ENCODE results near the gene LACC1. TPM values are rescaled to one million over a fixed set of nuclear protein-coding genes. Genes with fewer than 3 reads are reported as not detected.

Gene LACC1
- total RNA-seq, 1 donor from 2014 or later, result 4.8 TPM

DNA sequence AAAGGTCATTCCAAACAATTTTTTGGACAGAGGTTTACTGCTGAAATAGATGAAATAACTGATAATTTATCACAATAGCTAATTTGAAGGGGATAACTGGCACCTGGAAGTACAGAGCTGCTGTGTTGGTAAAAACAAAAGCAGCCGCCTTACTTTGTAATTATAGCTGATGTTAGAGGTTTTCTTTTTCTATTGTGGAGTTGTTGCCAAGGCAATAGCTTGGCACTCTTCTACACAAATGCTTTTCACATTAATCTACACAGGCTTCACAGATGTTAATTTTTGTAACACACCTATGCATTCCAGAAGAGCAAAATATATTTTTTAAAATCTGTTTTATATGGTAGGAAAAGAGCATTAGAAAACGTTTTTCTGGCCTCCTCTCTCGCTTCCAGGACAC is 56.9 kb downstream of the LACC1 start:
- Mint-ChIP-seq H3K27ac (ENCODE audit: unreplicated experiment) (no peak overlapping the region), H3K27me3 (ENCODE audit: unreplicated experiment) (peaks cover 1% of the 10 kb centered on the region), H3K4me1 (ENCODE audit: unreplicated experiment) (no peaks in the 10 kb centered on the region), H3K4me3 (ENCODE audit: unreplicated experiment) (no peak overlapping the region), H3K9me3 (ENCODE audit: unreplicated experiment) (no peaks in the 10 kb centered on the region), H3K36me3 (ENCODE audit: low read depth, unreplicated experiment) (no peaks in the 10 kb centered on the region)
- DNase-seq (ENCODE audit: low spot score), result no peak
- TF ChIP-seq, protein P1, sequence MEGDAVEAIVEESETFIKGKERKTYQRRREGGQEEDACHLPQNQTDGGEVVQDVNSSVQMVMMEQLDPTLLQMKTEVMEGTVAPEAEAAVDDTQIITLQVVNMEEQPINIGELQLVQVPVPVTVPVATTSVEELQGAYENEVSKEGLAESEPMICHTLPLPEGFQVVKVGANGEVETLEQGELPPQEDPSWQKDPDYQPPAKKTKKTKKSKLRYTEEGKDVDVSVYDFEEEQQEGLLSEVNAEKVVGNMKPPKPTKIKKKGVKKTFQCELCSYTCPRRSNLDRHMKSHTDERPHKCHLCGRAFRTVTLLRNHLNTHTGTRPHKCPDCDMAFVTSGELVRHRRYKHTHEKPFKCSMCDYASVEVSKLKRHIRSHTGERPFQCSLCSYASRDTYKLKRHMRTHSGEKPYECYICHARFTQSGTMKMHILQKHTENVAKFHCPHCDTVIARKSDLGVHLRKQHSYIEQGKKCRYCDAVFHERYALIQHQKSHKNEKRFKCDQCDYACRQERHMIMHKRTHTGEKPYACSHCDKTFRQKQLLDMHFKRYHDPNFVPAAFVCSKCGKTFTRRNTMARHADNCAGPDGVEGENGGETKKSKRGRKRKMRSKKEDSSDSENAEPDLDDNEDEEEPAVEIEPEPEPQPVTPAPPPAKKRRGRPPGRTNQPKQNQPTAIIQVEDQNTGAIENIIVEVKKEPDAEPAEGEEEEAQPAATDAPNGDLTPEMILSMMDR (IDR thresholded peaks at IDR 0.05; ENCODE audit: unreplicated experiment), result no peak

DNA sequence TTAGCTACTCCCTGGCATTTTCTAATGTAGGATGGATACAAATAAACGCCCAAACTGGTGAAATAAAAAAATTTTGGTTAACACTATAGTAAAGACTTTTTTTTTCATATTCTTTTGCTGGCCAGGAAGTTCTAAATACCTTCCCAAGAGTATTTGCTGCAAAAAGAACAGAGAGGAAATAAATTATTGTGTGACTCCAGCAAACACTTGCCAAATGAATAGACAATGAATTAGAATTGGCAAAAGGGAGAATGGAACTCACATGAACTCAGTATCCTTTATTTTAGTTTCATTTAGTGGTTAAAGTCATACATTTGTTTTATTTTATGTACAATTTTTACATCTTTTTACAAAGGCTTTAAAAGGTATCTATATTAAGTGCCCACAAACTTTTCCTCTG is 58.1 kb downstream of the LACC1 start:
- no peaks in the 10 kb centered on the region for H3K36me3 Mint-ChIP-seq (ENCODE audit: low read depth, unreplicated experiment)
- DNase-seq (ENCODE audit: low spot score), result no peak
- H3K9me3 Mint-ChIP-seq (ENCODE audit: unreplicated experiment), result no peaks in the 10 kb centered on the region
- TF ChIP-seq, protein P1 (IDR thresholded peaks at IDR 0.05; ENCODE audit: unreplicated experiment), result no peak
- no peaks in the 10 kb centered on the region for H3K4me1 Mint-ChIP-seq (ENCODE audit: unreplicated experiment)
- H3K27ac Mint-ChIP-seq (ENCODE audit: unreplicated experiment), result no peak overlapping the region
- H3K4me3 Mint-ChIP-seq (ENCODE audit: unreplicated experiment), result no peak overlapping the region
- peaks cover 1% of the 10 kb centered on the region for H3K27me3 Mint-ChIP-seq (ENCODE audit: unreplicated experiment)

DNA sequence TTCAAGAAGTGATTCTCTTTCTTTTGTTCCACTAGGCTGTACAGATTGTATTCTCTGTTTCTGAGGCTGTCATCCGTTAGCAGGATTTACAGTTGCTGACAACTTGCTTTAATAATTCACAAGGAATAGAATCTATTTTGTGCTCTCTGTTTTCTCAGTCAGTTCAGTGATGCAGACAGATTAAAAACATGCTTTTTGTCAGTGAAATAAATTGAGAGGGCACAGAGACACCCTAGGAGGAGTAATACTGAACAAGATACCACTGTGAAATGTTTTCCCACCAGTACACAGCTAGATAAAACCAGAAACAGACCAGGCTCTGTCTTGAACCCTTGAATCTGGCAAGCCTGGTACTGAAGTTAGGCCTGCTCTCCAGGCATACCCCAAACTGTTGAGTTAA is 58.7 kb downstream of the LACC1 start:
- peaks cover 1% of the 10 kb centered on the region for H3K27me3 Mint-ChIP-seq (ENCODE audit: unreplicated experiment)
- no peak overlapping the region for H3K4me3 Mint-ChIP-seq (ENCODE audit: unreplicated experiment)
- no peak overlapping the region for H3K27ac Mint-ChIP-seq (ENCODE audit: unreplicated experiment)
- TF ChIP-seq, protein P1 (IDR thresholded peaks at IDR 0.05; ENCODE audit: unreplicated experiment), result no peak
- no peak for DNase-seq (ENCODE audit: low spot score)
- no peaks in the 10 kb centered on the region for H3K36me3 Mint-ChIP-seq (ENCODE audit: low read depth, unreplicated experiment)
- no peaks in the 10 kb centered on the region for H3K9me3 Mint-ChIP-seq (ENCODE audit: unreplicated experiment)
- no peaks in the 10 kb centered on the region for H3K4me1 Mint-ChIP-seq (ENCODE audit: unreplicated experiment)

DNA sequence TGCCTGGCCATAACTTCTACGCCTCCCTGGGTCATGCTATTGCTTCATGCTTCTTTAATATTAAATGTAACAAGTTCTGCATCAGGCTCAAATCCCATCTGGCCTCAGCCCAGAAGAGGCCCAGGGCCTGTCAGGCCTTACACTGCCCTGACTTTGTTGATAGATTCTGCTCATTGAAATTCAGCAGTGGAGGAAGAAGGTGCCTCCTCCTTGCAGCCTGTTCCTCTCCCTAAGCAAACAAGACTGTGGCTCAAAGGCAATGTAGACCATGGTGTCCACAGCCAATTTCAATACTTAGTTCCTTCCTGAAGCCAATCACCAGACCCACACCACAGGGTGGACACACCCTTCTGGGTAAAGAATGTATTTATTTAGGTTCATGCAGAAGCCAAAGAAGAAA is 59.4 kb downstream of the LACC1 start:
- Mint-ChIP-seq H3K4me3 (ENCODE audit: unreplicated experiment) (no peak overlapping the region), H3K4me1 (ENCODE audit: unreplicated experiment) (no peaks in the 10 kb centered on the region), H3K9me3 (ENCODE audit: unreplicated experiment) (no peaks in the 10 kb centered on the region), H3K27ac (ENCODE audit: unreplicated experiment) (no peak overlapping the region), H3K27me3 (ENCODE audit: unreplicated experiment) (peaks cover 1% of the 10 kb centered on the region), H3K36me3 (ENCODE audit: low read depth, unreplicated experiment) (no peaks in the 10 kb centered on the region)
- TF ChIP-seq, protein P1 (IDR thresholded peaks at IDR 0.05; ENCODE audit: unreplicated experiment), result no peak
- DNase-seq (ENCODE audit: low spot score), result no peak

DNA sequence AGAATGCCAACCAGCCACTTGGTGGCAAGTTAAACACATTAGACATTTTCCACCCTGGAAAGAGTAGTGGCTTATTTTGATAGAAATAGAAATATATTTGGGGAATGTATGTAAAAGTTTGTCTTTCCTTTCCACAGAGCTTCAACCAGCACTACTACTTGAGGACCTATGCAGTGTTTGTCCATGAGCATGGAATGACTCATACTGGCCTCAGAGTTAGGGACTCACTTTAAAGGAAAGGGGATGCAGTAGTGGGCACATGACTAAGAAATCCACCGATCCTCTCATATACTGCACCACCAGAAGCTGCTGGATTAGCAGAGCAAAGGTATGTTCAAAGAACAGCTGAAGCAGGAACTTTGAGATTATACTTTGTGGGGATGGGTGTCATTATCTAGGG is 62.6 kb downstream of the LACC1 start:
- H3K9me3 Mint-ChIP-seq (ENCODE audit: unreplicated experiment), result no peaks in the 10 kb centered on the region
- H3K4me3 Mint-ChIP-seq (ENCODE audit: unreplicated experiment), result no peak overlapping the region
- DNase-seq (ENCODE audit: low spot score), result no peak
- H3K27me3 Mint-ChIP-seq (ENCODE audit: unreplicated experiment), result no peaks in the 10 kb centered on the region
- H3K36me3 Mint-ChIP-seq (ENCODE audit: low read depth, unreplicated experiment), result no peaks in the 10 kb centered on the region
- H3K4me1 Mint-ChIP-seq (ENCODE audit: unreplicated experiment), result no peaks in the 10 kb centered on the region
- H3K27ac Mint-ChIP-seq (ENCODE audit: unreplicated experiment), result no peak overlapping the region
- TF ChIP-seq, protein P1 (IDR thresholded peaks at IDR 0.05; ENCODE audit: unreplicated experiment), result no peak

Other genes starting within 250 kb of the LACC1 start
- 1.7 TPM for gene ENOX1, start 92.9 kb upstream of the LACC1 start, total RNA-seq (ENCODE audit: unreplicated experiment)
- 7.1 TPM for gene CCDC122, start 164 bp upstream of the LACC1 start, total RNA-seq (ENCODE audit: unreplicated experiment)

Data from endothelial cell (in vitro differentiated cells).